Muscle of arm (tissue), 12 donors: ENCODE results near the gene TUB. TPM values are rescaled to one million over a fixed set of nuclear protein-coding genes. Genes with fewer than 3 reads are reported as not detected.

Experiments
- DNase-seq: peaks from one replicate; pipeline ENCODE4 v3.0.0-alpha.2; 2013
- polyA plus RNA-seq, 12 donors: library from polyadenylated mRNA; unstranded; fragments of 120-200 nt; gene quantifications; one replicate each; pipeline ENCODE4 v1.2.1, GENCODE V29; 2013; ENCODE audit not compliant: insufficient read length in 12 of 12

The TUB gene
- polyA plus RNA-seq, 12 donors = 10.2 to 19.0 (median 13.9) TPM; not detected in 1

DNA sequence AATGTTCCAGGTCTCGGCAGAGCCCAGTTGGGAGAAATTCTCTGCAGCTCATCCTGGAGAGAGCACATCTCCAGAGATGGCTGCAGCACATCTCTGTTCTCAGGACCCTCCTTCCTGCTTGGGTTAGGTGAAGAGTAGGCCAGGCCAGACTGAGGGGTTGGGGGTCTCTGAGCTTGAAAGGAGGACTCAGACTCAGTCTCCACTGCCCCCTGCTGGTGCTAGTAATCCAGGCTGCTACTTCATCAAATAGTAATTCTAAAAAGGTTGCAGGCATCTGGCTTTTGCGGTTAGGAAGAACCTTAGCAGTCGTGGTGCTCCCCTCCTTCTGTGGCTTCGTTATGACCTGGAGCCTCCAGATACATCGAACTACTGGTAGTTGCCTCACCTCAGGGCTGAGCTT is 9.7 kb downstream of the TUB start:
- DNase-seq = peak; percentile 25

DNA sequence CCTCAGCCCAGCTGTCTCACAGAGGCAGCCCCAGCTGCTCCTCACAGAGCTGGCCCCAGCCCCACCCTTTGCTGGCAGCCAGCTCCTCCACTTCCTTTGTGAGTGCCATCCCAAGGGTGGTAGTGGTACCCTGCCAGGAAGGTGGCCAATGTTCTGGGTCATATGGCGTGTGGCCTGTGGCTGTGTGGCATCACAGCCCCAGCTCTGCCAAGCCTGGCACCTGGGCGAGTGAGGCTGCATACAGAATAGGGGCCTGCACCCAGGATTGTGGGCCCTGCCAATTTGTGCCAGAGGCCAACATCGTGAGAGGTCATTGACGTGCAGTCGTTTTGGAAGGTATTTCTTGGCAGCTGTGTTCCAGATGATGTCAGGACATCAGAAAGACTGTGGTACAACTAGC is 10.7 kb downstream of the TUB start:
- DNase-seq = no peak

DNA sequence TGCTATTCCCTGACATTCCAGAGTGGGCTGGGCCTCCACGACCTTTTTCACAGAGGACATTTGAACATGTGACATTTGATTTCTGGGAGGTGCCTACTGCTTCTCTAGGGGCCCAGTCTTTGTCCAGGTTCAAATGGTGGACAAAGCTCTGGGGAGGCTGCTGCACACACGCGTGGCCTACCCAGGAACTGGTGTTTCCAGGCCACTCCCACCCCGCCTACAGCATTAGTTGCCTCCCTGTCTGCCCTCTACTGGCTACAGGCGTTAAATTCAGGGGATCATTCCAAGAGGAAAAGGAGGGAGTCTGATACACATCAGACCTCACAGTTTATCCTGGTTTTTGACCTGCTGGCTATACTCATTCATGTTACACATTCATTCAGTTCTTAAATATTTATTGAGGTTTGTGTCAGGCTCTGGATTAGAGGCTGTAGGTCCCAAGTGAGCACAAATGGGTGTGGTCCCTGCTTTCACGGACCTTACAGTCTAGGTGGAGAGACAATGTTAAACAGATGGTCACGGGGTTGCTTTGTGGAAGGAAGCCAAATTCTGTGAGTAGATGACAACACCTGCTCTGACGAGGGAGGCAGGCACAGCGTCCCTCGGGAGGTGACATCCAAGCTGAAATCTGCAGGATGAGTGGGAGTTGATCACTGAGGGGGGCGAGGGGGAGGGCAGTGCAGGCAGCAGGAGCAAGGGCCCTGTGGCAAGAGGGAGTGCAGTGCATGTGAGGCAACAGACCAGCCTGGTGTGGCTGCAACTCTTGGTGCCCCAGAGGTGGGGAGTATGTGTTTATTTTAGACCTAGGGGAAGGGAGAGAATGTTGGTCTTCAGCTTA is 11.8 kb downstream of the TUB start:
- DNase-seq = peak; percentile 36

DNA sequence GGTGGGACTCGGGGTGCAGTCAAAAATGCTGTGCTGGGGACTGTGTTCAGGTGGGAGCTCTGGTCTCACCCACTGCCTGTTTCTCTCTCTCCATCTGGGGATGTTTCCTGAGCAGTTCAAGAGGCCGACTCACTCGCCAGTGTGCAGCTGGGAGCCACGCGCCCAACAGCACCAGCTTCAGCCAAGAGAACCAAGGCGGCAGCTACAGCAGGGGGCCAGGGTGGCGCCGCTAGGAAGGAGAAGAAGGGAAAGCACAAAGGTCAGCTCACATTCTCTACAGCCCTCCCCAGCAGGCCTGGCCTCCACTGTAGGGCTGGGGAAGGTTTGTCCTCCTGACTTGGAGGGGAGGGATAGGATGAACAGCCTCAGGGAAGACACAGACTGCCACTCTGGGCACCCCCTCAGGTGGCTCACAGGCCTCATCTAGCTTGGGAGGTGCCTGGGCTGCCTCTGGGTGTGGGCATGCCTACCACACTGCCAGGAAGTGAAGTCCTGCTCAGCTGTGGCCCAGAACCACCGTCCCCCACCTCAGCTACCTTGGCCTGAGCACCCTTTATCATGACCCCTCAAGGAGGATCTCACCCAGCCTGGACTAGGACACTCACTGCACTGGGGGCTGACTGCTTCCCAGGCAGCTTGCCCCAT is 13.0 kb downstream of the TUB start:
- DNase-seq = no peak

DNA sequence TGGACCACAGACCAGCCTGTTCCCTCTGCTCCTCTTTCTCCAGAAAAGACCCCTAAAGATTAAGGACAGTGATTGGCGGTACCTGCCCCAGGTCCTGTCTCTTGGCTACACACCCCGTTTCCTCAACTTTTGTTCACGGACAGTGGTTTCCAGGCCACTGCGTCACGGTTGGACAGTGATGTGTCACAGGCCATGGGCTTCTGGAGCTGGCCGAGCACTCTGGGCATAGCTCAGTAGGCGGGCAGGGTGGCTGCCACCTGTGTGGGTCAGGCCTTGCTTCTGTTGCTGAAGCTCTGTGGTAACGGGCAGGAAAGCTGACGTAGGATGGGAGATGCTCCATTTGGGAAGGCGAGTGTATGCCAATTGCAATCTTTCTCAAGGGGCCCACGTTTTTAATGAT is 13.6 kb downstream of the TUB start:
- no peak for DNase-seq

DNA sequence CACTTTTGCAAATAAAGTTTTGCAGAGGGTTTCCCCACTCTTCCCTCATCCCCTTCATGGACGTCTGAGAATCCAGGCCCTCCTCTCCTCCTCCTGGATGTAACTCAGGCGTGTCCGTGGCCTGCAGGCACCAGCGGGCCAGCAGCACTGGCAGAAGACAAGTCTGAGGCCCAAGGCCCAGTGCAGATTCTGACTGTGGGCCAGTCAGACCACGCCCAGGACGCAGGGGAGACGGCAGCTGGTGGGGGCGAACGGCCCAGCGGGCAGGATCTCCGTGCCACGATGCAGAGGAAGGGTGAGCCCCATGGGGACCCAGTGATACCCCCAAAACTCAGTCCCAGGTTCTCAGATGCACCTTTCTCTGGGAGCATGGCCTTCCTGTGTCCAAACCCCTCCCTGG is 14.4 kb downstream of the TUB start:
- DNase-seq = no peak

DNA sequence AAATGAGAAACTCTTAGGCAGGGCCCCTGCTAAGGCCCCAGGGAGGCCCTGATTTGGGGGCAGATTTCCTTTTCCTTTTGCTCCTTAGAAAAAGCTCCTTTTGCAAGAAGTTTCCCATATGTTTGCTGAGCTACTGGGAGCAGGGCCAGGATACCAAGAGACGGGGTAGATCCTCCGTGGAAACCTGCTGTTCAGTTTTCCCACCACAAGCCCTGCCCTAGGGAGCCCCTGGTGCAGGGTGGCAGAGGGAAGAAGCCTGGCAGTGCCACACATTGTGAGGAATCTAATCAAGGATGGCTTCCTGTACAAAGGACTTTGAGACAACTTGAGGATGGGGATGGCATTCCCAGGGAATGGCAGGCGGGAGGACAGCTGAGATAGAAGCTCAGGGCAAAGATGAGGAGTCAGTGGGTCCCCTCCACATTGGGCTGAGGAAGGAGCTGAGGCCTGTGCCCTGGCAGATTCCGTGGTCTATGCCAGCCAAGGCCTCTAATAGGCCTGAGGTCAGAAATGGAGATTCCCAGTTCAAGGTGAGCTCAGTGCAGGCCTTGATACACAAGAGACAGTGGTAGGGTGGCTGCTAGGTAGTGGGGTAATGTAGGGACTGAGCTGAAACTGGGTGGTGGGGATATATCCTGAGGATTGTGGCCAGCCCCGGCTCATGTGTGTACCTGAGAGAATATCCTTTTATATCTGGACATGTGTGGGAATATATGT is 15.0 kb downstream of the TUB start:
- no peak for DNase-seq

DNA sequence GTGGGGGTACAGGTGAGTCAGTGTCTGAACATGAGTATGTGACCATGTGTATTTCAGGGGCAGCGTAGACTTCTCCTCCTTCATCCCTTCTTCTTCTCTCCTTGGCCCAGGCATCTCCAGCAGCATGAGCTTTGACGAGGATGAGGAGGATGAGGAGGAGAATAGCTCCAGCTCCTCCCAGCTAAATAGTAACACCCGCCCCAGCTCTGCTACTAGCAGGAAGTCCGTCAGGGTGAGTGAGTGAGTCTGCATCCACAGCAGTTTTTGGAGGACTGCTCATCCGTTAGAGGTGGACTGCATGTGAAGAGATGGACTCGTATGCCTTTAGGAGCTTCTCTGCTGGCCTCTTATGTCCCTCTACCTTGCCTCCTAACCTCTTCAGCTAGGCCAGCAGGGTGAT is 15.6 kb downstream of the TUB start:
- DNase-seq = no peak

DNA sequence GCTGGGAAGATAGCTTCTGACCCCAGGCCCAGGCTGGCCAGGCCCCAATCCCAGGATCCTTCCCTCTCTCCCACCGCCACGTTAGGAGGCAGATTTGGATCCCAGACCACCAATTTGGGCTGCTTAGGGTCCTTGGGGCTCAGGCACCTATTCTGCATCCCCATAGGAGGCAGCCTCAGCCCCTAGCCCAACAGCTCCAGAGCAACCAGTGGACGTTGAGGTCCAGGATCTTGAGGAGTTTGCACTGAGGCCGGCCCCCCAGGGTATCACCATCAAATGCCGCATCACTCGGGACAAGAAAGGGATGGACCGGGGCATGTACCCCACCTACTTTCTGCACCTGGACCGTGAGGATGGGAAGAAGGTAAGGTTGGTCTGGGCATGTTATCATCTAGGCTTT is 16.1 kb downstream of the TUB start:
- no peak for DNase-seq

DNA sequence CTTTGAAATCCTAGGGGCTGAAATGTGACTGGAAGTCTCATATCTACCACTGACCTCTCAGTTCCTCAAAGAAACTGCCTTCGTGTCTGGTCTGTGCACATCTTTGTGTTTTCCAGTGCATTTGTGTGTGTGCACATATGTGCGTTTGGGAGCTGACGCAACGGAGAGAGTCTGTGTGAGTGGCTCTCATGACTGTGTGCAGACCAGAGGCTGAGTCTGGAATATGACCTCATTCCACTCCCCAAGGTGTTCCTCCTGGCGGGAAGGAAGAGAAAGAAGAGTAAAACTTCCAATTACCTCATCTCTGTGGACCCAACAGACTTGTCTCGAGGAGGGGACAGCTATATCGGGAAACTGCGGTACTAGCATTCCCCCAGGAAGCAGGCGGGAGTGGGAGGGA is 16.5 kb downstream of the TUB start:
- DNase-seq = peak; percentile 66

DNA sequence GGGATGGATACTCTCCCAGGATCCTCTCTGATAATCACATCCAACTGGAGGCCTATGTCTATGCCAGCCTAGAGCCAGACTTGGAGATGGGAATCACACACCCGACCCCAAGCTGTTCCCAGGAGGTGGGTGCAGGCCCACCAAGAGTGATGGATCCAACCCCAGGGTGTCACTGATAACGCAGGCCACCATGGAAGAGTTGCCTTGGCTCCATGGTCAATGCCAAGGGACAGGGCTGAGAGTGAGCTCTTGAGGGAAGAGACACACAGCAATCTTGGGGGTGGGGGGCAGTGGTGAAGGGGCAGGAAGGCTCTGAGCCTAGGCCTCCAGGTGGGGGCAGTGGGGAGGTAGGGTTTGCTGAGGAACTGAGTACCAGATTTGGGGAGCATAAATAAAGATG is 16.9 kb downstream of the TUB start:
- DNase-seq = no peak

DNA sequence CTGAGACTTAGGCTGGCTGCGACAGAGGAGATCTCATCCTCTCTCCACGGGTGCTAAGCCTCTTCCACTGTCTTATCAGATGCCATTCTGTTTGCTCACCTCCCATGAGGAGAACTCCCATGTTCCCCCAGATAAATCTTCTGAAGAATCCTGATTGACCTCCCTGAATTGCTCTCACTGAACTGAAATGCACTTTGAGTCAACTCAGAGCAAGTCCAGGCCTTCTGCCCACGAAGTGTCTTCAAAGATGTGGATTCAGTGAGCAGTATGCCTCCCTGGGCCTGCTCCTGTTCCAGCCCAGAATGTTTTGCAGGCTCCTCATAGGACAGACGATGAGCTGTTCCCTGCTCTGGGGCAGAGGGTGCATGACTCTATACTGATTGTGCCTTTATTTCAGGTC is 17.4 kb downstream of the TUB start:
- no peak for DNase-seq

DNA sequence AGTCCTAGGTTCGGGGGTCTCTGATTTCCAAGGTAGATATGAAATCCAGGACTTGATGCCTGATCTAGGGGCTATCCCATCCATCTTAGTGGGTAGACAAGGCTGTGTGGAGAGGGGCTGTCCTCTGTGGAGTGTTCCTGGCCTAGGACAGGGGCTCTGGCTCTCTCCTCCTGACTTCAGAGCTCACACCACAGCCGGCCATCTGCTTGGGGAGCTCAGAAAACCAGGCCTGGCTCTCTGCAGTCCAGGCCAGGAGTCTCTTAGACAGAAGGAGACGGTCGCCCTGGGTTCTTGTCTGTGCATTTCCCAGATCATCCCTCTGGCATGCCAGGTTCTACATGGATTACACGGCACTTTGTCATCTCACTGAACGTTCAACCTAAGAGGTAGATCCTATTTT is 17.9 kb downstream of the TUB start:
- DNase-seq = no peak

DNA sequence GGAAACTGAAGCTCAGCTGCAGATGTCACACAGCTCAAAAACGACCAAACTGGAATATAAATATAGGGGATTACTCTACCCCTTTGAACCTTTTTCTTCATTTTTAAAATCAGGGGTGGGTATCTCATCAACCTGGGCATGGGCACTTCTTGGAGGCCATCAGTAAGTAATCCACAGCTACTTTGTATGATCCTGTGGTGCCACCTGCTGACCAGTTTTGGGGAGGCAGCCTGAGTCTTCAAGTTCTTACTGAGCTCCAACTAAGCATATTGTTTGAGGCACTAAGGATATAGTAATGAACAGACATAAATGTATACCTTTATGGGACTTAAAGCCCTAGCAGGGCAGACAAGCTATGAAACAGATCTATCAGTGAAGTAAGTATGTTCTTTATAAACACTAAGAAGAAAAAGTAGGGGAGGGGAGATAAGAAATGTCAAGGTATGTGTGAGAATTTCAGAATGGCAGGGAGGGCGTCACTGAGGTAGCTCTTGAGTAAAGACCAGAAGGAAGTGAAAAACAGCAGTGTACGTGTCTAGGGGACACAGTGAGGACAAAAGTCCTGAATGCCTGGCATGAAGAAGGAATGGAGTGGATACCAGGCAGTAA is 18.4 kb downstream of the TUB start:
- DNase-seq = peak; percentile 74

DNA sequence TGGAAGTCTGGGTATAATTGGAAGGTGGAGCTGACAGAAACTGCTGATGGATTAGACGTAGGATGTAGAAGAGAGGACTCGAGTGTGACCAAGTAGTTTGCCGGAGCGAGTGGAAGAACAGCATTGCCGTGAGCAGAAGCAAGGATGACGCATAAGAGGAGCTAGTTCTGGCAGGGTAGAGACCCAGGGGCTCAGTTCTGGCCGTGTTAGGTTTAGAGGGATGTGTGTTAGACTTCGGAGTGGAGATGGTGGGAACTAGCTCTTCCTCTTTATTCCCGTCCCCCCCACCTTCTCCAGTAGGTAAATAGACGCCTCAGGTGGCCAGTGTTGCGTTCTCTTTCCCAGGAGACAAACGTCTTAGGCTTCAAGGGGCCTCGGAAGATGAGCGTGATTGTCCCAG is 19.1 kb downstream of the TUB start:
- no peak for DNase-seq

DNA sequence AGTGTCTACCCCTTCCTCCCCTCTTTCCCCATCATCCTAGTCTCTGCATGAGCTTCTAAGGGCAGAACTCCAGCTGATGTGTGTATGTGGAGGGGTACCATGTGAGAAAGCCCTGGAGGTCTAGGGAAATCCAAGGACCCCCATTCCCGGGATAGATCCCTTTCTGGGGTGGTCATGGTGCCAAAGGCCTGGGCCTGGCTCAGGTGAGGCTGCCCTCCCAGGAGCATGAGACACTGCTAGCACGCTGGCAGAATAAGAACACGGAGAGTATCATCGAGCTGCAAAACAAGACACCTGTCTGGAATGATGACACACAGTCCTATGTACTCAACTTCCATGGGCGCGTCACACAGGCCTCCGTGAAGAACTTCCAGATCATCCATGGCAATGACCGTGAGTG is 19.6 kb downstream of the TUB start:
- no peak for DNase-seq

DNA sequence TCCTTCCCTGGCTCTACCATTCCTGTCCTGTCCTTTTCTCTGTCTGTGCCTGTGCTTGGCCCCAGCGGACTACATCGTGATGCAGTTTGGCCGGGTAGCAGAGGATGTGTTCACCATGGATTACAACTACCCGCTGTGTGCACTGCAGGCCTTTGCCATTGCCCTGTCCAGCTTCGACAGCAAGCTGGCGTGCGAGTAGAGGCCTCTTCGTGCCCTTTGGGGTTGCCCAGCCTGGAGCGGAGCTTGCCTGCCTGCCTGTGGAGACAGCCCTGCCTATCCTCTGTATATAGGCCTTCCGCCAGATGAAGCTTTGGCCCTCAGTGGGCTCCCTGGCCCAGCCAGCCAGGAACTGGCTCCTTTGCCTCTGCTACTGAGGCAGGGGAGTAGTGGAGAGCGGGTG is 20.4 kb downstream of the TUB start:
- no peak for DNase-seq

DNA sequence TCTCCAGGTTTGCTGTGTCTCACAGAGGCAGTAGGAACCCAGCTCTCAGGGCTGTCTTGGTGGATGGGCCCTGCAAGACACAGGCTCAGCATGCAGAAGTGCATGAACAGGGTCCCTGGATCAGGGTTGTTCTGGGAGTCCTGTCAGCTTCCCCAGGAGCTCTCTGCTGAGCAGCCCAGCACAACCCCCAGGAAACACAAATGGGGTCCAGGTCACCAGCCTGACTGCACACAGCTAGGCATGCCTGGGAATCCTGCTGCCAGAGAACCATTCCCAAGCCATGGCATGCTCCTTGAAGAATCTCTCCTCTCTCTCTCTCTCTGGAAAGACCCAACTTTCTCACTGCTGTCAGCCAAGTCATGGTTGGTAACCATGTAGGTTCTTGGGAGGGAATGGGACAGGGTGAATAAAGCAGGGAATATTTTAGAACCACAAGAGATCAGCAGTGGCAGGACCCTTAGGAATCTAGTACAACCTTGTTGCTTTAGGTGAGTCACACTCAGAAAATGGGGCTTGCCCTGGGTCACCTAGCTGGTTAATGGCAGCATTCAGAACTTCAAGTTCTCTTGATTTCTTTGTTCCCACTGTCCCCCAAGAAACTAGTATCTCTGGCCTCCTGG is 21.4 kb downstream of the TUB start:
- DNase-seq = no peak

DNA sequence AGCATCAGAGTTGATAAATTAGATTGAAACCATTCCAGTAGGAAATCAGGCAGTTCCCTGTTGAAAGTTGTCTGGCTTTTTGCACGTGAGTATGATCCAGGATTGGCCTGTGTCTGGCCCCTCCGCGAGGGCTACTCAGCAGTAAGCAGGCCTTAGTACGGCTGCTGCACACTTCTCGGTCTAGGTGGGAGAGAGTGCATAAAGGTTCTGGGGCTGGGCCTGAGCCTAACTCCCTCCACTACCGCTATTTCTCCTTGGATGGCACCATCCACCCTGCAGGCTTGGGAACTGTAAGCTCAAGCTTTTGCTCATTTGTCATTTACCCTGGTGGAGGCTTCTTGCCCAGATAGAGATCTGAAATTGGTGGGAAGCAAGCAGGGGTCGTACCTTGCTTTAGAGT is 22.0 kb downstream of the TUB start:
- DNase-seq = no peak

DNA sequence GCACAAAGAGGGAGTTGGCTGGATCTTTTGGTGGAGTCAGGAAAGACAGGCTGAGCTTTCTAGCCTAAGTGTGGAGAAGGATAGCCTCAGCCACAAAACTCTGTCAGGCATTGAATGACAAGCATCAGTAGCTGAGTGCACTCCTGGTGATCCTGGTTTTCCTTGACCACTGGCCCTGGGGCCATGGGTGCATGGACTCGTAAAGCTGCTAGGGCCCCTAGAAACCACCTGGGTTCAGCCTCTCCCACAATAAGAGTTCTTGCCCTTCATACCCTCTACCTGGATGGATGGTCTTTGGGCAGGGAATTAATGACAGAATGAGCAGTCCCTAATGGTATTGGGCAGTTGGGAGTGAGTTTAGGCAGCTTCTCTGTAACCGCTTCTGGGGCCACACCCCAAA is 22.9 kb downstream of the TUB start:
- DNase-seq = no peak

DNA sequence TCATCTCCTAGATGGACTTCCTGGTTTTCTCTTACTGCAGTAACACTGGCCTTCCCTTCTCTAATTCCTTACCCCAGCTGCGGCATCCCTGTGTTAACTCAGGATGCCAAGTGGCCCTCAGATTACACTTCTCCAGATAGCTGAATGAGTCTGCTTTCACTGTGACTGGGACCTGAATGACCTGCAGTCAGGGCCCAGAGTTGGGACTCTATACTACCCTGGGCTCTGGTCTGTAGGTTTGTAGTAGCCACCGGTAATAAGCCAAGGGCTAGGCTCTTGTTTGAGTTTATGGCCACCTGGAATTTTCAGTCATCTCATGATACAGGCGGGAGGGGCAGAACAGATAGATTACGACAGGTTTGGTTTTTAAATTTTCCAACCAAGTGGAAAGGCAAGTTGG is 24.1 kb downstream of the TUB start:
- DNase-seq = no peak

DNA sequence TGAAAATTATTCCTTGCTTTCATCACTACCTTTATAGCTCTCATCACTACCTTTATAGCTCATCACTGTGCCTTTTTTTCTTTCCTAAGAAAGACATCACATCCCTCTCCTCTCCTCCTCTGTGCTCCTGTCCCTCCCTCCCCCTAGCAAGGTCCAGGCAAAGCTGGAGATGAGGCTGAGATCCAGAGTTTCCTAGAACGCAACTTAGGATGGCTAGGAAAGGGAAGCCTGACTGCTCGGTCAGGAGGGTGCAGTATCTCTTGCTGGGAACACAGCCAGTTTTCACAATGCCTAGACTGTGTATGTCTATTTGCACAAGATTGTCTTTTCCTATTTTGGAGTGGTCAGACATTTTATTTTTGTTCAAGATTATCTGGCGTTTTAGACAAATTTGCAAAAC is 24.7 kb downstream of the TUB start:
- DNase-seq = no peak
